HCT116 (cell line): ENCODE data around the gene ACSL3. TPM values are rescaled to one million over a fixed set of nuclear protein-coding genes. Genes with fewer than 3 reads are reported as not detected.

Experiments used
- ATAC-seq: fragments of 200-7000 bp; cut with Tn5 transposase; 2 replicates; pipeline ENCODE4 v1.9.1; 2020; ENCODE audit warnings: mild to moderate bottlenecking, moderate library complexity
- BruUV-seq: library from RNA; stranded (reverse); fragments of 400-500 nt; replicated peaks from 2 replicates; lab custom pipeline; 2021; lab: Mats Ljungman, UMichigan
- CTCF ChIA-PET: fragments of 300-600 bp; sonication (Branson Sonifier 250); formaldehyde crosslinking; loops from one replicate; lab custom pipeline; 2021; ENCODE audit warnings: antibody characterized with exemption; lab: Charles Lee
- POLR2A ChIA-PET: fragments of 300-600, 350-600 bp; sonication (Branson Sonifier 250); formaldehyde crosslinking; loops from one replicate; lab custom pipeline; 2021; ENCODE audit warnings: antibody characterized with exemption; lab: Charles Lee
- RAD21 ChIA-PET, 2 experiments: fragments of 300-600 bp; sonication (Branson Sonifier 250); formaldehyde crosslinking; loops; one replicate each; lab custom pipeline; 2023; ENCODE audit warnings: low total read pairs in 2 of 2; ENCODE audit not compliant: uncharacterized antibody in 2 of 2, unreplicated experiment in 2 of 2, low non-redundant PET in 1 of 2; lab: Charles Lee
- DNase-seq: peaks from one replicate; pipeline ENCODE4 v3.0.0-alpha.2; 2010; ENCODE audit warnings: low read depth, low spot score
- H2AFZ ChIP-seq: fragments of 200-600 bp; shearing (Covaris generic), sonication (generic); 2 replicates; pipeline ENCODE4 v1.6.1; 2017; ENCODE audit warnings: low read depth, mixed run types, mixed read lengths, antibody characterized with exemption, low read length; ENCODE audit not compliant: poor library complexity, severe bottlenecking
- H3K27ac ChIP-seq: 2 replicates; pipeline ENCODE4 v1.5.1; 2012; ENCODE audit warnings: low read depth, low read length
- H3K27me3 ChIP-seq: fragments of 200-600 bp; sonication (generic); 2 replicates; pipeline ENCODE4 v1.6.1; 2016; ENCODE audit warnings: mixed run types, low read length, mixed read lengths; ENCODE audit not compliant: insufficient read depth
- H3K36me3 ChIP-seq, 2 experiments: fragments of 200-500 bp in 1 of 2; fragments of 200-600 bp in 1 of 2; sonication (Bioruptor generic) in 1 of 2; sonication (generic) in 1 of 2; 2 replicates each; pipeline versions ENCODE4 v1.5.1 to v1.6.1; 2014 to 2016; ENCODE audit warnings: low read length in 2 of 2, inconsistent platforms in 1 of 2, mixed read lengths in 1 of 2, mixed run types in 1 of 2; ENCODE audit not compliant: insufficient read depth in 2 of 2, control insufficient read depth in 1 of 2
- H3K4me1 ChIP-seq, 2 experiments: fragments of 200-600 bp in 1 of 2; sonication (generic) in 1 of 2; 2 replicates each; pipeline versions ENCODE4 v1.5.1 to v1.6.1; 2012 to 2017; ENCODE audit warnings: low read length in 2 of 2, inconsistent platforms in 1 of 2, mild to moderate bottlenecking in 1 of 2, mixed read lengths in 1 of 2, mixed run types in 1 of 2, moderate library complexity in 1 of 2; ENCODE audit not compliant: insufficient read depth in 2 of 2, control insufficient read depth in 1 of 2
- H3K4me2 ChIP-seq: fragments of 200-600 bp; sonication (generic); 2 replicates; pipeline ENCODE4 v1.6.1; 2017; ENCODE audit warnings: mixed run types, low read length, mixed read lengths
- H3K4me3 ChIP-seq, 2 experiments: fragments of 200-600 bp in 1 of 2; sonication (generic) in 1 of 2; replicated peaks in 1 of 2; 2 replicates each; pipeline ENCODE4 v1.5.1; 2011 to 2016; ENCODE audit warnings: low read length in 2 of 2, control low read depth in 1 of 2, low read depth in 1 of 2, mild to moderate bottlenecking in 1 of 2, mixed read lengths in 1 of 2, mixed run types in 1 of 2
- H3K79me2 ChIP-seq: fragments of 200-600 bp; sonication (generic); 2 replicates; pipeline ENCODE4 v1.6.1; 2017; ENCODE audit warnings: mild to moderate bottlenecking, mixed run types, low read length, moderate library complexity, mixed read lengths; ENCODE audit not compliant: insufficient read depth
- H3K9ac ChIP-seq: fragments of 200-600 bp; sonication (generic); 2 replicates; pipeline ENCODE4 v1.6.1; 2016; ENCODE audit warnings: low read length, mixed read lengths
- H3K9me2 ChIP-seq: fragments of 200-600 bp; sonication (generic), shearing (Covaris generic); 2 replicates; pipeline ENCODE4 v1.6.1; 2017; ENCODE audit warnings: mixed run types, mild to moderate bottlenecking, moderate library complexity; ENCODE audit not compliant: insufficient read depth
- H3K9me3 ChIP-seq, 2 experiments: fragments of 200-500 bp in 1 of 2; fragments of 200-600 bp in 1 of 2; sonication (Bioruptor generic) in 1 of 2; sonication (generic) in 1 of 2; 2 replicates each; pipeline ENCODE4 v1.6.1; 2014 to 2017; ENCODE audit warnings: low read length in 2 of 2, mixed read lengths in 2 of 2, inconsistent platforms in 1 of 2, low read depth in 1 of 2, mild to moderate bottlenecking in 1 of 2, mixed run types in 1 of 2, moderate library complexity in 1 of 2; ENCODE audit not compliant: control insufficient read depth in 1 of 2, insufficient read depth in 1 of 2
- H4K20me1 ChIP-seq: fragments of 200-600 bp; sonication (generic), shearing (Covaris generic); 2 replicates; pipeline ENCODE4 v1.6.1; 2017; ENCODE audit warnings: mixed run types, mild to moderate bottlenecking, moderate library complexity; ENCODE audit not compliant: insufficient read depth
- ATF3 ChIP-seq: IDR thresholded peaks from 2 replicates; pipeline ENCODE4 v1.6.1; 2012
- CEBPB ChIP-seq: IDR thresholded peaks from 2 replicates; pipeline ENCODE4 v1.6.1; 2012; ENCODE audit warnings: low read depth
- CTCF ChIP-seq, 3 experiments: fragments of 200-600 bp in 1 of 3; sonication (generic) in 1 of 3; IDR thresholded peaks in 2 of 3; conservative IDR thresholded peaks in 1 of 3; 2 replicates each; pipeline ENCODE4 v1.5.1; 2012 to 2017; ENCODE audit warnings: low read depth in 2 of 3, low read length in 2 of 3, antibody characterized with exemption in 1 of 3, borderline replicate concordance in 1 of 3, control low read depth in 1 of 3, mild to moderate bottlenecking in 1 of 3, mixed read lengths in 1 of 3, mixed run types in 1 of 3, moderate library complexity in 1 of 3; ENCODE audit not compliant: insufficient read depth in 1 of 3
- MAX ChIP-seq: IDR thresholded peaks from 2 replicates; pipeline ENCODE4 v1.6.1; 2012
- POLR2A ChIP-seq: IDR thresholded peaks from 2 replicates; pipeline ENCODE4 v1.7.0; 2011; ENCODE audit warnings: borderline replicate concordance; ENCODE audit not compliant: insufficient read depth, insufficient read length; ENCODE audit errors: extremely low read depth
- RAD21 ChIP-seq: IDR thresholded peaks from 2 replicates; pipeline ENCODE4 v1.6.1; 2012; ENCODE audit warnings: low read depth, mild to moderate bottlenecking
- SIN3A ChIP-seq: IDR thresholded peaks from 2 replicates; pipeline ENCODE4 v1.6.1; 2012; ENCODE audit warnings: low read depth
- intact Hi-C: fragments of 100-400 bp; cut with micrococcal nuclease; formaldehyde crosslinking; loops from 2 replicates; pipeline ENCODE4 v1.10.0; 2022
- total RNA-seq: library from RNA; stranded (reverse); gene quantifications from one replicate; pipeline ENCODE4 v1.2.1, GENCODE V29; 2021; ENCODE audit not compliant: unreplicated experiment

Gene ACSL3
- total RNA-seq, 1 experiment from 2014 or later = 142 TPM

- BruUV-seq = no TSS peak
- H3K36me3 ChIP-seq = no peaks in the 10 kb centered on the region
- TF ChIP-seq POLR2A (no peak), RAD21 (no peak), SIN3A (no peak), ATF3 (no peak), MAX (no peak), CTCF (IDR thresholded peaks at IDR 0.05 in 2 of 3, conservative IDR thresholded peaks at IDR 0.05 in 1 of 3; ENCODE audit: borderline replicate concordance in 1 of 3, insufficient read depth in 1 of 3, low read depth in 2 of 3, low read length in 2 of 3) (no peak), CEBPB (no peak)
- TF ChIP-seq, all 23 proteins: peak for 0
- no peak overlapping the region for H3K4me2 ChIP-seq
- no peak overlapping the region for H2AFZ ChIP-seq
- H3K9me3 ChIP-seq = no peaks in the 10 kb centered on the region
- no peak for ATAC-seq
- ChIA-PET RAD21 (no interaction called here), CTCF (interaction anchor here (1.9 kb wide), 1 partner anchor 16 kb away, joined by 4 read pairs; no protein-coding TSS in a partner anchor), POLR2A (no interaction called here)
- no peak overlapping the region for H3K4me3 ChIP-seq
- no peaks in the 10 kb centered on the region; a peak in 1 of 4 replicates for H3K4me1 ChIP-seq
- no peak for DNase-seq
- H3K9ac ChIP-seq = no peak overlapping the region
- no peaks in the 10 kb centered on the region for H3K9me2 ChIP-seq
- H3K27ac ChIP-seq = no peak overlapping the region
- H3K27me3 ChIP-seq = no peaks in the 10 kb centered on the region
- no peaks in the 10 kb centered on the region for H4K20me1 ChIP-seq
- H3K79me2 ChIP-seq = no peaks in the 10 kb centered on the region
- intact Hi-C loops = no loop called here
Measured at GRCh38 chr2:222813177-222813843, 47.5 kb upstream of the ACSL3 start.
